ENCODE results near the gene IDH3G.

DNA sequence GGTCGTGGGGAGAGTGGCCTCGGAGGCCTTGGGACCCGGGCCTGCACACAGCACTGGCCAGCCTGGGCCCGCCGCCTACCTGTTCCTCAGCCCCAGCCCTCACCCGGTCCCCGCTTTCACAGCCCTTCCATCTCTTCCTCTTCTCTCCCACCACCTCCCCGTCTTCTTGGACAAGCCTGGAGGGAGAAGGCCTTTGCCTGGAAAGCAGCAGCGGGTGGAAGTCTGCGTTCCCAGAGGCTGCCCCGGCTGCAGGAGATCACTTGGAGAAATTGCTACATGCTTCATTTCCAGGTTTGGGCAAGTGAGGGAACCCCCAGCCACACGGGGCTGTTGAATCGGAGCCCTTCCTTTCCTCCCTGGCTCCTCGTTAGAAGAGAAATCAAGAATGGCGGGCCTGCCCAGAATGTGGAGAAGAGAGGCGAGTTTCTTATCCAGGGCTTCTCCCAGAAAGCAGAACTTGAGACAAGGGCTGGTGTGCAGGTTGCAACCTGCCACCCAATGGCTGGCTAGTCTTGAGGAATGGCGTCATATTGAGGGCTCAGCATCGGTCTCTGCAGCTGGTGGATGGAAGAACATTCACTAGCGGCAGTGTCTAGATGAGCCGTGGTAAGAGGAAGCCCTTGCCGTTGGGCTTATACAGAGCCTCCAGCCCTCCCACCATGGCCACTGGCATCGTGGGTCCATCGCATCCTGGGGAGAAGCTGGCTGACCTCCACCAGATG is 37.4 kb upstream of the IDH3G start:
- TF ChIP-seq, protein P1, sequence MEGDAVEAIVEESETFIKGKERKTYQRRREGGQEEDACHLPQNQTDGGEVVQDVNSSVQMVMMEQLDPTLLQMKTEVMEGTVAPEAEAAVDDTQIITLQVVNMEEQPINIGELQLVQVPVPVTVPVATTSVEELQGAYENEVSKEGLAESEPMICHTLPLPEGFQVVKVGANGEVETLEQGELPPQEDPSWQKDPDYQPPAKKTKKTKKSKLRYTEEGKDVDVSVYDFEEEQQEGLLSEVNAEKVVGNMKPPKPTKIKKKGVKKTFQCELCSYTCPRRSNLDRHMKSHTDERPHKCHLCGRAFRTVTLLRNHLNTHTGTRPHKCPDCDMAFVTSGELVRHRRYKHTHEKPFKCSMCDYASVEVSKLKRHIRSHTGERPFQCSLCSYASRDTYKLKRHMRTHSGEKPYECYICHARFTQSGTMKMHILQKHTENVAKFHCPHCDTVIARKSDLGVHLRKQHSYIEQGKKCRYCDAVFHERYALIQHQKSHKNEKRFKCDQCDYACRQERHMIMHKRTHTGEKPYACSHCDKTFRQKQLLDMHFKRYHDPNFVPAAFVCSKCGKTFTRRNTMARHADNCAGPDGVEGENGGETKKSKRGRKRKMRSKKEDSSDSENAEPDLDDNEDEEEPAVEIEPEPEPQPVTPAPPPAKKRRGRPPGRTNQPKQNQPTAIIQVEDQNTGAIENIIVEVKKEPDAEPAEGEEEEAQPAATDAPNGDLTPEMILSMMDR (IDR thresholded peaks at IDR 0.05): no peak
- TF ChIP-seq, protein P2, sequence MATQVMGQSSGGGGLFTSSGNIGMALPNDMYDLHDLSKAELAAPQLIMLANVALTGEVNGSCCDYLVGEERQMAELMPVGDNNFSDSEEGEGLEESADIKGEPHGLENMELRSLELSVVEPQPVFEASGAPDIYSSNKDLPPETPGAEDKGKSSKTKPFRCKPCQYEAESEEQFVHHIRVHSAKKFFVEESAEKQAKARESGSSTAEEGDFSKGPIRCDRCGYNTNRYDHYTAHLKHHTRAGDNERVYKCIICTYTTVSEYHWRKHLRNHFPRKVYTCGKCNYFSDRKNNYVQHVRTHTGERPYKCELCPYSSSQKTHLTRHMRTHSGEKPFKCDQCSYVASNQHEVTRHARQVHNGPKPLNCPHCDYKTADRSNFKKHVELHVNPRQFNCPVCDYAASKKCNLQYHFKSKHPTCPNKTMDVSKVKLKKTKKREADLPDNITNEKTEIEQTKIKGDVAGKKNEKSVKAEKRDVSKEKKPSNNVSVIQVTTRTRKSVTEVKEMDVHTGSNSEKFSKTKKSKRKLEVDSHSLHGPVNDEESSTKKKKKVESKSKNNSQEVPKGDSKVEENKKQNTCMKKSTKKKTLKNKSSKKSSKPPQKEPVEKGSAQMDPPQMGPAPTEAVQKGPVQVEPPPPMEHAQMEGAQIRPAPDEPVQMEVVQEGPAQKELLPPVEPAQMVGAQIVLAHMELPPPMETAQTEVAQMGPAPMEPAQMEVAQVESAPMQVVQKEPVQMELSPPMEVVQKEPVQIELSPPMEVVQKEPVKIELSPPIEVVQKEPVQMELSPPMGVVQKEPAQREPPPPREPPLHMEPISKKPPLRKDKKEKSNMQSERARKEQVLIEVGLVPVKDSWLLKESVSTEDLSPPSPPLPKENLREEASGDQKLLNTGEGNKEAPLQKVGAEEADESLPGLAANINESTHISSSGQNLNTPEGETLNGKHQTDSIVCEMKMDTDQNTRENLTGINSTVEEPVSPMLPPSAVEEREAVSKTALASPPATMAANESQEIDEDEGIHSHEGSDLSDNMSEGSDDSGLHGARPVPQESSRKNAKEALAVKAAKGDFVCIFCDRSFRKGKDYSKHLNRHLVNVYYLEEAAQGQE (IDR thresholded peaks at IDR 0.05; ENCODE audit: insufficient read depth in 1 of 2, low read depth in 2 of 2, low read length in 1 of 2): no peak
- TF ChIP-seq SIN3A (IDR thresholded peaks at IDR 0.05; ENCODE audit: borderline replicate concordance, insufficient read depth, low read depth, low read length) (no peak), POLR2AphosphoS5 (IDR thresholded peaks at IDR 0.05; ENCODE audit: low read depth, low read length) (no peak)
